GM23338 (cell line): ENCODE measurements around the gene CXCL1. TPM values are rescaled to one million over a fixed set of nuclear protein-coding genes. Genes with fewer than 3 reads are reported as not detected.

Experiments
- ATAC-seq: fragments of 200-7000 bp; cut with Tn5 transposase; 3 replicates; pipeline ENCODE4 v1.9.1; 2020
- DNase-seq: peaks from one replicate; pipeline ENCODE4 v3.0.0-alpha.2; 2015; ENCODE audit warnings: low spot score
- H2AFZ ChIP-seq: fragments of 200-600 bp; sonication (generic); 2 replicates; pipeline ENCODE4 v1.8.0; 2016; ENCODE audit warnings: antibody characterized with exemption, mild to moderate bottlenecking, moderate library complexity
- H3F3A ChIP-seq: fragments of 200-600 bp; sonication (generic); replicated peaks from 2 replicates; pipeline ENCODE4 v1.8.0; 2017; ENCODE audit warnings: antibody characterized with exemption, mixed run types, low read depth
- H3K27ac ChIP-seq: fragments of 200-600 bp; sonication (generic); 2 replicates; pipeline ENCODE4 v1.6.1; 2016; ENCODE audit warnings: low read depth
- H3K27me3 ChIP-seq: fragments of 200-600 bp; sonication (generic); 2 replicates; pipeline ENCODE4 v1.8.0; 2016; ENCODE audit warnings: mild to moderate bottlenecking, mixed run types, moderate library complexity; ENCODE audit not compliant: insufficient read depth
- H3K36me3 ChIP-seq: fragments of 200-600 bp; sonication (generic); 2 replicates; pipeline ENCODE4 v1.8.0; 2016; ENCODE audit warnings: mild to moderate bottlenecking; ENCODE audit not compliant: insufficient read depth
- H3K4me1 ChIP-seq: fragments of 200-600 bp; sonication (generic); 2 replicates; pipeline ENCODE4 v1.8.0; 2016; ENCODE audit warnings: mild to moderate bottlenecking, moderate library complexity; ENCODE audit not compliant: insufficient read depth
- H3K4me2 ChIP-seq: fragments of 200-600 bp; sonication (generic); 2 replicates; pipeline ENCODE4 v1.7.1; 2017; ENCODE audit warnings: mixed run types
- H3K4me3 ChIP-seq: fragments of 200-600 bp; sonication (generic); 2 replicates; pipeline ENCODE4 v1.6.1; 2016; ENCODE audit warnings: mixed run types
- H3K79me2 ChIP-seq: fragments of 200-600 bp; sonication (generic); replicated peaks from 2 replicates; pipeline ENCODE4 v1.8.0; 2017; ENCODE audit warnings: mild to moderate bottlenecking; ENCODE audit not compliant: insufficient read depth
- H3K9me2 ChIP-seq: fragments of 200-600 bp; sonication (generic); 2 replicates; pipeline ENCODE4 v1.8.0; 2017; ENCODE audit not compliant: insufficient read depth
- H4K20me1 ChIP-seq: fragments of 200-600 bp; sonication (generic); replicated peaks from 2 replicates; pipeline ENCODE4 v1.8.0; 2017; ENCODE audit warnings: mild to moderate bottlenecking; ENCODE audit not compliant: insufficient read depth
- H3K27ac Mint-ChIP-seq: 2 replicates; pipeline ENCODE4 v1.8.0; 2020; ENCODE audit warnings: inconsistent platforms, mild to moderate bottlenecking, moderate library complexity, mixed read lengths
- H3K27me3 Mint-ChIP-seq: 3 replicates; pipeline ENCODE4 v1.8.0; 2022; ENCODE audit warnings: low read depth, mild to moderate bottlenecking, moderate library complexity, mixed read lengths, inconsistent platforms; ENCODE audit not compliant: insufficient read depth, poor library complexity
- H3K36me3 Mint-ChIP-seq: 3 replicates; pipeline ENCODE4 v1.8.0; 2021; ENCODE audit warnings: low read depth, mild to moderate bottlenecking, inconsistent platforms, moderate library complexity, mixed read lengths
- H3K4me1 Mint-ChIP-seq: 3 replicates; pipeline ENCODE4 v1.8.0; 2020; ENCODE audit warnings: mild to moderate bottlenecking, inconsistent platforms, mixed read lengths
- H3K4me3 Mint-ChIP-seq: 3 replicates; pipeline ENCODE4 v1.8.0; 2021; ENCODE audit warnings: moderate library complexity, mild to moderate bottlenecking, inconsistent platforms, mixed read lengths
- H3K9me3 Mint-ChIP-seq: 3 replicates; pipeline ENCODE4 v1.8.0; 2020; ENCODE audit warnings: moderate library complexity, mild to moderate bottlenecking, inconsistent platforms, mixed read lengths
- CTCF ChIP-seq, 2 experiments: fragments of 200-600 bp in 1 of 2; sonication (generic) in 1 of 2; conservative IDR thresholded peaks; 2 replicates each; pipeline versions ENCODE4 v1.5.1 to v1.6.1; 2016 to 2017; ENCODE audit warnings: antibody characterized with exemption in 2 of 2, low read depth in 2 of 2, mild to moderate bottlenecking in 2 of 2, moderate library complexity in 1 of 2
- POLR2AphosphoS5 ChIP-seq: IDR thresholded peaks from 2 replicates; pipeline ENCODE4 v1.6.1; 2016; ENCODE audit warnings: antibody characterized with exemption, low read depth
- ZNF331 ChIP-seq: fragments of 250-450 bp; sonication (Bioruptor Pico); IDR thresholded peaks from 2 replicates; pipeline ENCODE4 v1.5.0; 2020; ENCODE audit warnings: low read depth, mild to moderate bottlenecking, moderate library complexity
- polyA plus RNA-seq: library from polyadenylated mRNA; unstranded; fragments of >200 nt; fragmentation: Nextera tagmentation; extraction: Ambion mirVana; gene quantifications from 2 replicates; pipeline ENCODE4 v1.2.1, GENCODE V29; 2016
- total RNA-seq: library from RNA; depleted of rRNA; stranded (reverse); fragments of >200 nt; shearing (Covaris generic); gene quantifications from 2 replicates; pipeline ENCODE4 v1.2.3, GENCODE V29; 2014

The CXCL1 gene
- total and polyA plus RNA-seq, 2 experiments from 2014 or later: 1.6 to 2.5 TPM

GRCh38 chr4:73828956-73829355, 40.2 kb upstream of the CXCL1 start (continued):
- no peak for TF ChIP-seq CTCF (conservative IDR thresholded peaks at IDR 0.05; ENCODE audit: low read depth in 2 of 2)

GRCh38 chr4:73831569-73831968, 37.6 kb upstream of the CXCL1 start:
- no peak overlapping the region for H3K27ac ChIP-seq
- peaks cover 3% of the 10 kb centered on the region; the same call in 2 of the 3 replicates for H3K36me3 Mint-ChIP-seq
- ATAC-seq (no peak), DNase-seq (no peak)
- no peaks in the 10 kb centered on the region for H4K20me1 ChIP-seq
- TF ChIP-seq ZNF331 (CRISPR knock-in tag): no peak
- no peak overlapping the region for H3K4me2 ChIP-seq
- no peaks in the 10 kb centered on the region for H3K79me2 ChIP-seq
- H3K4me1 Mint-ChIP-seq: 0 out of 3 replicates have a peak, but pooled peaks cover 2% of the 10 kb centered on the region
- no peaks in the 10 kb centered on the region for H3K36me3 ChIP-seq
- H3K9me2 ChIP-seq: 0 out of 2 replicates have a peak, but pooled peaks cover 6% of the 10 kb centered on the region
- peaks cover 4% of the 10 kb centered on the region for H3K27me3 Mint-ChIP-seq
- no peaks in the 10 kb centered on the region for H3F3A ChIP-seq
- peaks cover 10% of the 10 kb centered on the region for H3K9me3 Mint-ChIP-seq
- no peak overlapping the region for H2AFZ ChIP-seq
- H3K4me3 ChIP-seq: no peak overlapping the region
- no peak overlapping the region for H3K4me3 Mint-ChIP-seq
- no peaks in the 10 kb centered on the region for H3K4me1 ChIP-seq
- no peaks in the 10 kb centered on the region for H3K27me3 ChIP-seq
- H3K27ac Mint-ChIP-seq: no peak overlapping the region

GRCh38 chr4:73832651-73833237, 36.4 kb upstream of the CXCL1 start:
- peak overlapping the region; percentile 45; the same call in 1 of the 2 replicates for H2AFZ ChIP-seq
- H3K4me1 Mint-ChIP-seq: peaks cover 5% of the 10 kb centered on the region; the same call in 1 of the 3 replicates
- H3K36me3 ChIP-seq: no peaks in the 10 kb centered on the region
- no peak overlapping the region for H3K27ac ChIP-seq
- H3F3A ChIP-seq: no peaks in the 10 kb centered on the region
- peaks cover 9% of the 10 kb centered on the region for H3K27me3 ChIP-seq
- no peak overlapping the region for H3K27ac Mint-ChIP-seq
- H3K4me2 ChIP-seq: no peak overlapping the region
- no peak overlapping the region for H3K4me3 Mint-ChIP-seq
- H3K36me3 Mint-ChIP-seq: no peaks in the 10 kb centered on the region
- H3K9me2 ChIP-seq: 0 out of 2 replicates have a peak, but pooled peaks cover 6% of the 10 kb centered on the region
- TF ChIP-seq POLR2AphosphoS5: no peak
- TF ChIP-seq CTCF (conservative IDR thresholded peaks at IDR 0.05; ENCODE audit: low read depth in 2 of 2): no peak
- peaks cover 2% of the 10 kb centered on the region; the same call in 2 of the 3 replicates for H3K9me3 Mint-ChIP-seq
- DNase-seq (no peak), ATAC-seq (no peak)
- H3K79me2 ChIP-seq: no peaks in the 10 kb centered on the region
- H3K4me3 ChIP-seq: no peak overlapping the region
- H3K27me3 Mint-ChIP-seq: peaks cover 9% of the 10 kb centered on the region
- no peaks in the 10 kb centered on the region for H4K20me1 ChIP-seq
- no peaks in the 10 kb centered on the region for H3K4me1 ChIP-seq
